Suprapubic skin (tissue), 4 donors: Measurements from ENCODE around the gene PRKRIP1. TPM values are rescaled to one million over a fixed set of nuclear protein-coding genes. Genes with fewer than 3 reads are reported as not detected.
"Not testable (repeated sequence)": the region's sequence is repeated elsewhere in the genome, so short reads cannot be mapped to it uniquely, and the experiment has no call there.

Experiments
- DNase-seq, 2 donors: peaks; one replicate each; pipeline ENCODE4 v3.0.0-alpha.2; 2019; ENCODE audit warnings: low spot score in 2 of 2
- H3K27ac ChIP-seq: fragments of 200-600 bp; sonication (generic); one replicate; pipeline ENCODE4 v1.5.1; 2019
- H3K27me3 ChIP-seq: fragments of 200-600 bp; sonication (generic); one replicate; pipeline ENCODE4 v1.5.1; 2019
- H3K36me3 ChIP-seq: fragments of 200-600 bp; sonication (generic); one replicate; pipeline ENCODE4 v1.5.1; 2019
- H3K4me1 ChIP-seq: fragments of 200-600 bp; sonication (generic); one replicate; pipeline ENCODE4 v1.5.1; 2019
- H3K4me3 ChIP-seq: fragments of 200-600 bp; sonication (generic); one replicate; pipeline ENCODE4 v1.5.1; 2019; ENCODE audit warnings: mild to moderate bottlenecking
- H3K9me3 ChIP-seq: fragments of 200-600 bp; sonication (generic); one replicate; pipeline ENCODE4 v1.5.1; 2019
- CTCF ChIP-seq, 2 donors: fragments of 200-600 bp in 1 of 2; fragments of 450-650 bp in 1 of 2; sonication (generic) in 1 of 2; IDR thresholded peaks; one replicate each; pipeline ENCODE4 v1.5.1; 2016 to 2019; ENCODE audit warnings: antibody characterized with exemption in 2 of 2, mild to moderate bottlenecking in 1 of 2, moderate library complexity in 1 of 2
- EP300 ChIP-seq: sonication (generic); formaldehyde crosslinking; IDR thresholded peaks from one replicate; pipeline ENCODE4 v1.6.1; 2017; ENCODE audit warnings: antibody characterized with exemption
- POLR2A ChIP-seq, 2 donors: fragments of 450-650 bp; IDR thresholded peaks; one replicate each; pipeline ENCODE4 v1.6.1; 2017; ENCODE audit warnings: antibody characterized with exemption in 2 of 2, mild to moderate bottlenecking in 2 of 2, moderate library complexity in 2 of 2
- POLR2AphosphoS5 ChIP-seq, 3 donors: sonication (generic); formaldehyde crosslinking; IDR thresholded peaks; one replicate each; pipeline ENCODE4 v1.6.1; 2017; ENCODE audit warnings: antibody characterized with exemption in 3 of 3
- WGBS: methylation state at CpG from one replicate; pipeline ENCODE4 v1.1.5; 2018; 5-methylcytosine and 5-hydroxymethylcytosine counted together
- total RNA-seq, 4 donors: library from RNA; depleted of rRNA; stranded (reverse); fragments of >200 nt; gene quantifications; one replicate each; pipeline ENCODE4 v1.1.0, GENCODE V29; 2016

PRKRIP1 gene
- total RNA-seq, 4 donors from 2014 or later = 21.5 to 54.7 (median 23.3) TPM

DNA sequence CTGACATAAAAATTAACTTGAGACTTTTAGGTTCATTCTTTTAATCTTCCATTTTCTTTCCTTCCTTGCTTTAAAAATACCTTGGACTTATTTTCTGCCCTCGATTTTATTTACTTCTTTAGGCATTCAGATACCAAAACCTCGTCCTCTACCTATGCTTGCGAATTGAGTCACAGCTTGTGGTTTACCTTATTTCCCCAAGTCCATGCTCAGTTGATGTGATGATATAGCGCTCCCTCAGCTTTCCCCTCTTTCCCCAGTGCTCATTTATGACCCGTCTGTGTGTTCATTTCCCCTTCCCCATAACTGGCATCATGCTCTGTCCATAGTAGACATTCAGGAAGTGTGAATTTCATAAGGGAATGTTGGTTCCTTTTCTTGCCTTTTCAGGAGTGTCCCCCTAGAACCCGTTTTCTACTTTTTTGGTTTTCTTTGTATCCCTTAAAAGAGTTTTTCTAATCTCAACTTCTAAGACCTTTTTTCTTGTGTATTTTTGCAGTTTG, 19.1 kb upstream of the PRKRIP1 start:
- Histone ChIP-seq H3K9me3 (no peaks in the 10 kb centered on the region), H3K27ac (no peak overlapping the region), H3K36me3 (peaks cover 50% of the 10 kb centered on the region), H3K4me1 (no peaks in the 10 kb centered on the region), H3K4me3 (no peak overlapping the region), H3K27me3 (no peaks in the 10 kb centered on the region)
- no peak for DNase-seq
- TF ChIP-seq POLR2A (IDR thresholded peaks at IDR 0.05) = no peak
- no peak for TF ChIP-seq POLR2AphosphoS5 (IDR thresholded peaks at IDR 0.05)
- WGBS = 87% methylated on average over 6 of the region's 6 CpGs

GRCh38 chr7:102380837-102381236, 15.3 kb upstream of the PRKRIP1 start:
- not testable (repeated sequence) for DNase-seq, H3K27me3 ChIP-seq, H3K9me3 ChIP-seq, H3K4me1 ChIP-seq, H3K27ac ChIP-seq, H3K4me3 ChIP-seq
- peaks cover 60% of the 10 kb centered on the region for H3K36me3 ChIP-seq
- WGBS = 85% methylated on average over 8 of the region's 8 CpGs

DNA sequence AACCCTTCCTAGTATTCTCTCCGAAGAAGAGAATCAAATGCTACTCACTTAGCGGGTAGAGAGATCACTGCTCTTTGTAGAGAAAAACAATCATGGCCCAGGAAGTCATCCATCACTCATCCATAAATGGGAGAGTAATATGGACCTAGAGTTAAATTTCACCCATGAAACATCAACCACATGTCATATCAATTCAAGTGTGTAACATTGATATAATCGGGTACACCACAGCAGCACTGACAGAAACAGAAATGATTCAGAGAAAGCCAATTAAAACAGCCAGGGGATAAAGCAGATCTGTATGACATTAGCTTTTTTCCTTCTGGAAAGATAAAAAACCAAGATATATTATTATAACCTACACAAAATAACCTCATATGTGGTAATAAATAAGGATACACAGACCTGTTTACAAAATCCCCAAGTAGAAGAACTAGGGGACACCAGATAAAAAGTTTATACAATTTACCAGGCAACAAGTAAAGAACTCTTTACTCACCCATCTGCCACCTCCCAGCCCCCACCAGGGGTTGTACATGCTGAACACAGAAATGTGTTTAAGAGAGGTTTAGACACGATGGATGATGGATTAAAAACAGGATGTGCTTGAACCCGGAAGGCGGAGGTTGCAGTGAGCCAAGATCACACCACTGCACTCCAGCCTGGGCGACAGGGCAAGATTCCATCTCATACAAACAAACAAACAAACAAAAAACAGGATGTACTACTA, 14.3 kb upstream of the PRKRIP1 start:
- 81% methylated on average over 6 of the region's 7 CpGs for WGBS
- not testable (repeated sequence) for H3K4me3 ChIP-seq, DNase-seq, H3K27me3 ChIP-seq, H3K4me1 ChIP-seq, H3K27ac ChIP-seq, H3K9me3 ChIP-seq
- peaks cover 60% of the 10 kb centered on the region for H3K36me3 ChIP-seq

DNA sequence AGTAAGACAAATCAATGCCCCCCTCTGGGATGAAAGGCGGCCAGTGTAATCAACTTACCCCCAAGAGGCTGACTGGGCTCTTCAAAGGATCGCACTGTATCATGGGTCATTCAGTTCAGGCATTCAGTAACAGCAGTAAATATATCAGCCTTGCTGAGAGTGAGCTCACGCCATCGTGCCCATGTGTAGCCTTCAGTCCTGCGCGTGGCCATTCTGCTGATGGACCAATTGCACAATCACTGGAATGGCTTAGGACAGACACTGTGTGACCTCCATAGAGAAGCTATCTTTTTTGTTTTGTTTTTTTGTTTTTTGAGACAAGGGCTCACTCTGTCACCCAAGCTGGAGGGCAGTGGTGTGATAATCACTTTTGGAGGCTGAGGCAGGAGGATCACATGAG, 9.1 kb upstream of the PRKRIP1 start:
- WGBS = 95% methylated on average over 6 of the region's 6 CpGs
- DNase-seq = no peak
- H3K4me1 ChIP-seq = no peaks in the 10 kb centered on the region
- no peaks in the 10 kb centered on the region for H3K27me3 ChIP-seq
- peaks cover 30% of the 10 kb centered on the region for H3K36me3 ChIP-seq
- TF ChIP-seq CTCF (IDR thresholded peaks at IDR 0.05) (no peak), POLR2A (IDR thresholded peaks at IDR 0.05) (no peak), POLR2AphosphoS5 (IDR thresholded peaks at IDR 0.05) (no peak), EP300 (no peak)
- no peaks in the 10 kb centered on the region for H3K9me3 ChIP-seq
- H3K4me3 ChIP-seq = no peak overlapping the region
- no peak overlapping the region for H3K27ac ChIP-seq

GRCh38 chr7:102389810-102390209, 6.4 kb upstream of the PRKRIP1 start:
- Histone ChIP-seq H3K36me3 (peaks cover 29% of the 10 kb centered on the region), H3K4me3 (no peak overlapping the region), H3K27me3 (no peaks in the 10 kb centered on the region), H3K9me3 (no peaks in the 10 kb centered on the region), H3K27ac (no peak overlapping the region), H3K4me1 (no peaks in the 10 kb centered on the region)
- WGBS = 92% methylated on average over 3 of the region's 3 CpGs
- TF ChIP-seq POLR2A (IDR thresholded peaks at IDR 0.05) (no peak), EP300 (no peak), CTCF (IDR thresholded peaks at IDR 0.05) (no peak), POLR2AphosphoS5 (IDR thresholded peaks at IDR 0.05) (no peak)
- no peak for DNase-seq

GRCh38 chr7:102390697-102391484, 5.3 kb upstream of the PRKRIP1 start:
- WGBS = 74% methylated on average over 10 of the region's 12 CpGs
- H3K27ac ChIP-seq = no peak overlapping the region
- H3K36me3 ChIP-seq = peaks cover 25% of the 10 kb centered on the region
- no peaks in the 10 kb centered on the region for H3K9me3 ChIP-seq
- no peaks in the 10 kb centered on the region for H3K27me3 ChIP-seq
- peak; percentile 75 to 90 for TF ChIP-seq CTCF (IDR thresholded peaks at IDR 0.05)
- TF ChIP-seq POLR2A (IDR thresholded peaks at IDR 0.05) = no peak
- no peak overlapping the region for H3K4me3 ChIP-seq
- H3K4me1 ChIP-seq = peaks cover 5% of the 10 kb centered on the region
- DNase-seq = peak; percentile 85 to 90
